Thymus (tissue), 11 donors: ENCODE data around the gene LRRIQ1. TPM values are rescaled to one million over a fixed set of nuclear protein-coding genes. Genes with fewer than 3 reads are reported as not detected.

Experiments
- DNase-seq, 9 donors: peaks; one replicate each; pipeline ENCODE4 v3.0.0-alpha.2; 2013; ENCODE audit warnings: low spot score in 9 of 9, low read depth in 6 of 9, missing footprints in 1 of 9
- H3K27ac ChIP-seq, 2 donors: one replicate each; pipeline ENCODE4 v1.5.1; 2013; ENCODE audit warnings: control low read depth in 1 of 2, low read depth in 1 of 2, low read length in 1 of 2, mild to moderate bottlenecking in 1 of 2, moderate library complexity in 1 of 2
- H3K27me3 ChIP-seq, 2 donors: one replicate each; pipeline ENCODE4 v1.5.1; 2013; ENCODE audit warnings: low read length in 1 of 2; ENCODE audit not compliant: control insufficient read depth in 2 of 2, insufficient read depth in 1 of 2
- H3K36me3 ChIP-seq, 2 donors: one replicate each; pipeline ENCODE4 v1.5.1; 2013; ENCODE audit warnings: low read length in 1 of 2, mild to moderate bottlenecking in 1 of 2, moderate library complexity in 1 of 2; ENCODE audit not compliant: control insufficient read depth in 2 of 2, insufficient read depth in 2 of 2
- H3K4me1 ChIP-seq, 2 donors: one replicate each; pipeline ENCODE4 v1.5.1; 2013; ENCODE audit warnings: low read length in 2 of 2; ENCODE audit not compliant: control insufficient read depth in 2 of 2, insufficient read depth in 2 of 2
- H3K4me3 ChIP-seq, 2 donors: one replicate each; pipeline ENCODE4 v1.5.1; 2013; ENCODE audit warnings: low read length in 2 of 2, control low read depth in 1 of 2, mild to moderate bottlenecking in 1 of 2
- H3K9me3 ChIP-seq, 2 donors: one replicate each; pipeline ENCODE4 v1.5.1; 2013; ENCODE audit warnings: low read length in 1 of 2, mild to moderate bottlenecking in 1 of 2; ENCODE audit not compliant: control insufficient read depth in 2 of 2, insufficient read depth in 1 of 2
- WGBS: extraction: QIAGEN DNeasy Blood & Tissue Kit; methylation state at CpG from one replicate; pipeline ENCODE4 v1.1.7; 2013; 5-methylcytosine and 5-hydroxymethylcytosine counted together
- polyA plus RNA-seq: library from polyadenylated mRNA; stranded (reverse); fragments of 200-250 nt; gene quantifications from one replicate; pipeline ENCODE4 v1.2.3, GENCODE V29; 2013
- total RNA-seq: library from RNA; stranded (reverse); fragments of 120-200 nt; gene quantifications from one replicate; pipeline ENCODE4 v1.2.4, GENCODE V29; 2013
- donor health status: healthy.

The LRRIQ1 gene
- total and polyA plus RNA-seq, 2 donors, result 0.33 to 0.43 TPM

GRCh38 chr12:85076688-85077430 is 40.7 kb downstream of the LRRIQ1 start:
- no peaks in the 10 kb centered on the region for H3K4me1 ChIP-seq
- WGBS, result 9% methylated on average over 1 of the region's 1 CpG
- peak in 2 of 9 donors; percentile 0 to 25 for DNase-seq
- H3K27ac ChIP-seq, result no peak overlapping the region
- no peaks in the 10 kb centered on the region for H3K36me3 ChIP-seq
- H3K4me3 ChIP-seq, result no peak overlapping the region
- H3K9me3 ChIP-seq, result no peaks in the 10 kb centered on the region
- no peaks in the 10 kb centered on the region for H3K27me3 ChIP-seq

DNA sequence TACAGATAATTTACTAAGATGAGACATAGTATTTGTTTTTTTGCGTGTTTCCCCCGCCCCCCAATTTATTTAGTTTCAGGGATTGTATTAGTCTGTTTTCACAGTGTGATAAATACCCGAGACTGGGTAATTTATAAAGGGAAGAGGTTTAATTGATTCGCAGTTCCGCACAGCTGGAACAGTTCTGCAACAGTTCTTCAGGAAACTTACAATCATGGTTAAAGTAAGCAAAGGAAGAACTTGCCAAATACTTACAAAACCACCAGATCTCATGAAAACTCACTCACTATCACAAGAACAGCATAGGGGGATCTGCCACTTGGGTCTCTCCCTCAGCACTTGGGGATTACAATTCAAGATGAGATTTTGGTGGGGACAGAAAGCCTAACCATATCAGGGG is 48.9 kb downstream of the LRRIQ1 start:
- H3K27ac ChIP-seq, result no peak overlapping the region
- 93% methylated on average over 5 of the region's 5 CpGs for WGBS
- no peaks in the 10 kb centered on the region for H3K36me3 ChIP-seq
- H3K4me1 ChIP-seq, result no peaks in the 10 kb centered on the region
- no peaks in the 10 kb centered on the region for H3K9me3 ChIP-seq
- H3K27me3 ChIP-seq, result no peaks in the 10 kb centered on the region
- H3K4me3 ChIP-seq, result no peak overlapping the region
- DNase-seq, result no peak

GRCh38 chr12:85089792-85090191 is 53.6 kb downstream of the LRRIQ1 start:
- Histone ChIP-seq H3K9me3 (no peaks in the 10 kb centered on the region), H3K4me3 (no peak overlapping the region), H3K36me3 (no peaks in the 10 kb centered on the region), H3K27me3 (no peaks in the 10 kb centered on the region), H3K27ac (no peak overlapping the region), H3K4me1 (no peaks in the 10 kb centered on the region)
- no peak for DNase-seq
- 74% methylated on average over 5 of the region's 5 CpGs for WGBS

- Histone ChIP-seq H3K27me3 (no peaks in the 10 kb centered on the region), H3K36me3 (no peaks in the 10 kb centered on the region), H3K27ac (no peak overlapping the region), H3K9me3 (no peaks in the 10 kb centered on the region), H3K4me1 (no peaks in the 10 kb centered on the region), H3K4me3 (no peak overlapping the region)
- DNase-seq, result no peak
- 99% methylated on average over 2 of the region's 2 CpGs for WGBS
Observed at GRCh38 chr12:85092814-85093370, 56.7 kb downstream of the LRRIQ1 start.

DNA sequence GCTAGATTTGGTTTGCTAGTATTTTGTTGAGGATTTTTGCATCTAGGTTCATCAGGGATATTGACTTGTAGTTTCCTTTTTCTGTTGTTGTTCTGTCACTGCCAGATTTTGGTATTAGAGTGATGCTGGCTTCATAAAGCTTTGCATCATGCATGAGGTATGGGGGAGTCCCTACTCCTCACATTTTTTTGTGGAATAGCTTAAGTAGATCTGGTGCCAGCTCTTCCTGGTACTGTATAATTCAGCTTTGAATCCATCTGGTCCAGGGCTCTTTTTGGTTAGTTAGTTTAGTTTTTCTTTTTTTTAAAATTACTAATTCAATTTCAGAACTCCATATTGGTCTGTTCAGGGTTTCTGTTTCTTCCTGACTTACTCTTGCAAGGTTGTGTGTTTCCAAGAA is 59.4 kb downstream of the LRRIQ1 start:
- no peak overlapping the region for H3K27ac ChIP-seq
- no peak overlapping the region for H3K4me3 ChIP-seq
- no peaks in the 10 kb centered on the region for H3K9me3 ChIP-seq
- no peak for DNase-seq
- H3K4me1 ChIP-seq, result no peaks in the 10 kb centered on the region
- no peaks in the 10 kb centered on the region for H3K36me3 ChIP-seq
- no peaks in the 10 kb centered on the region for H3K27me3 ChIP-seq

DNA sequence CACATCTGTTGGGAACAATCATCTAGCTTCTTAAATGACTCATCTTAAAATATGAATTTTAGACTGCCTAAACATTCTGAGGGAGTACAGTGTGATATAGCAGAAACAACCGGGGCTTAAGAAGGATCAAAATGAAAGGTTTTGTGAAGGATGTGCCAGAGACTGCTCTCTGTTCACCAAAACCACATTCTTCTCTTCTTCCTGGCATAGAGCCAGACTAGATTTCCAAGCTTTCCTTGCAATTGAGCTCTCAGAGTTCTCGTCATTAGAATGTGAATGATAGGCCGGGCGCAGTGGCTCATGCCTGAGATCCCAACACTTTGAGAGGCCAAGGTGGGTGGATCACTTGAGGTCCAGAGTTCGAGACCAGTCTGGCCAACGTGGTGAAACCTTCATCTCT is 94.5 kb downstream of the LRRIQ1 start:
- H3K27me3 ChIP-seq, result no peaks in the 10 kb centered on the region
- WGBS, result 87% methylated on average over 6 of the region's 6 CpGs
- H3K9me3 ChIP-seq, result no peaks in the 10 kb centered on the region
- H3K36me3 ChIP-seq, result no peaks in the 10 kb centered on the region
- no peaks in the 10 kb centered on the region for H3K4me1 ChIP-seq
- no peak overlapping the region for H3K4me3 ChIP-seq
- H3K27ac ChIP-seq, result no peak overlapping the region
- DNase-seq, result no peak

DNA sequence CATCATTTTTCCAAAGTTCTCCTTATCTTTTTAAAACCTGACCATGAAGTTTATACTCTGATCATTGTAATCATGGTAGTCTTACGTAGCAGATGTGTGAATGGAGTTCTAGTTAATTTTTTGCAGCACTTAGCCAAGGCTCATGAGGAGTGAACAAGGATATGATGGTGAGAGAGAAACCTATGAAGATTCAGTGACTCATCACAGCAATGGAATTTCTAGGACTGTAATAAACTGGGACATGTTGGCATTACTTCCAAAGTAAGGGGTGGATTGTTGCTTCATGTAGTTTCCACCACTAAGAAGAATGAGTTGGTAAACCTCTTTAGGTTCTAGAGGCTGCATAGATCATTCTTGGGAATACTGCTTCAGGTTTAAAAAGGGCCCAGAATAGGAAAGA is 102.7 kb downstream of the LRRIQ1 start:
- no peaks in the 10 kb centered on the region for H3K4me1 ChIP-seq
- no peaks in the 10 kb centered on the region for H3K36me3 ChIP-seq
- WGBS, result 92% methylated on average over 1 of the region's 1 CpG
- H3K27ac ChIP-seq, result no peak overlapping the region
- DNase-seq, result no peak
- H3K27me3 ChIP-seq, result no peaks in the 10 kb centered on the region
- H3K4me3 ChIP-seq, result no peak overlapping the region
- H3K9me3 ChIP-seq, result no peaks in the 10 kb centered on the region

GRCh38 chr12:85147331-85147730 is 111.2 kb downstream of the LRRIQ1 start:
- 97% methylated on average over 1 of the region's 1 CpG for WGBS
- H3K27ac ChIP-seq, result no peak overlapping the region

DNA sequence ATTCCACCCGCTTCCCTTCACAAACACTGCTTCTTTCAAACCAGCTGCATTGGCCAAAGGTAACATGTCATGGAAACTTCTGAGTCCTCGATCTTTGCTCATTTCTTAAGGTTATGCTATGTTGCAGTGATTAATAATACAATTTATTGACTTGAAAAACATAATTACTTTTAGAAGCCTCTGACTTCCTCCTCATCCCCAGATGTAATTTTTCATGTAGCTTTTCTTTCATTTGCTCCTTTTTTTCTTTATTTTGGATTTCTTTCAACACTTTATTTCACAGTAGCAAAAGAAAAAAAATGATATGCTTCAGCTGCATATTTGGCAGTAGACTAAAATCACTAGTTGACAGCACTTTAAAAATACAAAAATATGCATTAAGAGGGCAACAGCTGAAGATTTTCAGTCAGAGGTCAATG is 116.2 kb downstream of the LRRIQ1 start:
- H3K36me3 ChIP-seq, result no peaks in the 10 kb centered on the region
- H3K27ac ChIP-seq, result no peak overlapping the region
- H3K4me1 ChIP-seq, result no peaks in the 10 kb centered on the region
- H3K4me3 ChIP-seq, result no peak overlapping the region
- 86% methylated on average over 2 of the region's 2 CpGs for WGBS
- H3K9me3 ChIP-seq, result no peaks in the 10 kb centered on the region
- no peaks in the 10 kb centered on the region for H3K27me3 ChIP-seq
- DNase-seq, result no peak

More at GRCh38 chr12:85147331-85147730, 111.2 kb downstream of the LRRIQ1 start:
- DNase-seq, result no peak
- Histone ChIP-seq H3K27me3 (no peaks in the 10 kb centered on the region), H3K36me3 (no peaks in the 10 kb centered on the region), H3K4me3 (no peak overlapping the region), H3K9me3 (no peaks in the 10 kb centered on the region), H3K4me1 (no peaks in the 10 kb centered on the region)
